Renal cortex interstitium (tissue), 15 donors: Measurements from ENCODE around the gene ZFAND5. TPM values are rescaled to one million over a fixed set of nuclear protein-coding genes. Genes with fewer than 3 reads are reported as not detected.

ENCODE experiments used
- DNase-seq, 11 donors: peaks; one replicate each; pipeline ENCODE4 v3.0.0-alpha.2; 2013; ENCODE audit warnings: low read depth in 9 of 11, low spot score in 4 of 11; ENCODE audit errors: extremely low read depth in 1 of 11
- long read RNA-seq, 16 experiments: transcript quantifications; one replicate each; lab custom pipeline, GENCODE V29; 2026
- polyA plus RNA-seq, 3 donors: library from polyadenylated mRNA; unstranded; fragments of 120-200 nt; gene quantifications; one replicate each; pipeline ENCODE4 v1.2.1, GENCODE V29; 2013; ENCODE audit not compliant: insufficient read length in 3 of 3

The ZFAND5 gene
- 100 to 1,000 TPM; 186 to 235 (median 211) TPM for polyA plus RNA-seq
- long read RNA-seq, donor 1, full-length matches to known transcripts = 24 of 30 reads
- long read RNA-seq, donor 1, partial matches to known transcripts = 6 of 30 reads
- long read RNA-seq, donor 1, other reads (novel, unspliced or antisense) = 0 of 30 reads
- long read RNA-seq, donor 2, transcript ZFAND5-205 (7 exons, 2,785 nt) = major isoform, 11 of 30 reads
- long read RNA-seq, donor 2, transcript ZFAND5-204 (6 exons, 2,686 nt) = minor isoform, 9 of 30 reads
- long read RNA-seq, donor 2, partial matches to known transcripts = 8 of 30 reads
- long read RNA-seq, donor 2, other reads (novel, unspliced or antisense) = 0 of 30 reads
- long read RNA-seq, donor 3, transcript ZFAND5-204 (6 exons, 2,686 nt) = minor isoform, 13 of 42 reads
- long read RNA-seq, donor 3, transcript ZFAND5-205 (7 exons, 2,785 nt) = major isoform, 25 of 42 reads
- long read RNA-seq, donor 3, partial matches to known transcripts = 0 of 42 reads
- long read RNA-seq, donor 3, other reads (novel, unspliced or antisense) = 0 of 42 reads
- long read RNA-seq, donor 4, transcript ZFAND5-204 (6 exons, 2,686 nt) = minor isoform, 7 of 29 reads
- long read RNA-seq, donor 4, transcript ZFAND5-205 (7 exons, 2,785 nt) = major isoform, 16 of 29 reads
- long read RNA-seq, donor 4, partial matches to known transcripts = 5 of 29 reads
- long read RNA-seq, donor 4, other reads (novel, unspliced or antisense) = 0 of 29 reads
- long read RNA-seq, donor 5 = 0 reads
- long read RNA-seq, donor 6, transcript ZFAND5-204 (6 exons, 2,686 nt) = minor isoform, 11 of 48 reads
- long read RNA-seq, donor 6, transcript ZFAND5-205 (7 exons, 2,785 nt) = major isoform, 19 of 48 reads
- long read RNA-seq, donor 6, transcript ZFAND5-206 (4 exons, 553 nt) = minor isoform, 9 of 48 reads
- long read RNA-seq, donor 6, partial matches to known transcripts = 6 of 48 reads
- long read RNA-seq, donor 6, other reads (novel, unspliced or antisense) = 0 of 48 reads
- long read RNA-seq, donor 7, transcript ZFAND5-205 (7 exons, 2,785 nt) = major isoform, 14 of 35 reads
- long read RNA-seq, donor 7, transcript ZFAND5-204 (6 exons, 2,686 nt) = minor isoform, 9 of 35 reads
- long read RNA-seq, donor 7, transcript ZFAND5-206 (4 exons, 553 nt) = minor isoform, 6 of 35 reads
- long read RNA-seq, donor 7, partial matches to known transcripts = 5 of 35 reads
- long read RNA-seq, donor 7, other reads (novel, unspliced or antisense) = 0 of 35 reads
- long read RNA-seq, donor 8, transcript ZFAND5-204 (6 exons, 2,686 nt) = minor isoform, 14 of 63 reads
- long read RNA-seq, donor 8, transcript ZFAND5-205 (7 exons, 2,785 nt) = major isoform, 29 of 63 reads
- long read RNA-seq, donor 8, partial matches to known transcripts = 13 of 63 reads
- long read RNA-seq, donor 8, other reads (novel, unspliced or antisense) = 0 of 63 reads
- long read RNA-seq, donor 9, transcript ZFAND5-205 (7 exons, 2,785 nt) = major isoform, 16 of 36 reads
- long read RNA-seq, donor 9, transcript ZFAND5-204 (6 exons, 2,686 nt) = minor isoform, 10 of 36 reads
- long read RNA-seq, donor 9, partial matches to known transcripts = 5 of 36 reads
- long read RNA-seq, donor 9, other reads (novel, unspliced or antisense) = 0 of 36 reads
- long read RNA-seq, donor 10, transcript ZFAND5-205 (7 exons, 2,785 nt) = major isoform, 28 of 40 reads
- long read RNA-seq, donor 10, transcript ZFAND5-204 (6 exons, 2,686 nt) = minor isoform, 10 of 40 reads
- long read RNA-seq, donor 10, partial matches to known transcripts = 0 of 40 reads
- long read RNA-seq, donor 10, other reads (novel, unspliced or antisense) = 0 of 40 reads
- long read RNA-seq, donor 11, transcript ZFAND5-204 (6 exons, 2,686 nt) = major isoform, 10 of 26 reads
- long read RNA-seq, donor 11, transcript ZFAND5-205 (7 exons, 2,785 nt) = major isoform, 10 of 26 reads
- long read RNA-seq, donor 11, partial matches to known transcripts = 0 of 26 reads
- long read RNA-seq, donor 11, other reads (novel, unspliced or antisense) = 0 of 26 reads
- long read RNA-seq, donor 12, transcript ZFAND5-205 (7 exons, 2,785 nt) = major isoform, 6 of 16 reads
- long read RNA-seq, donor 12, partial matches to known transcripts = 5 of 16 reads
- long read RNA-seq, donor 12, other reads (novel, unspliced or antisense) = 0 of 16 reads
- long read RNA-seq, donor 13 = 0 reads
- long read RNA-seq, donor 14, transcript ZFAND5-204 (6 exons, 2,686 nt) = minor isoform, 7 of 41 reads
- long read RNA-seq, donor 14, transcript ZFAND5-205 (7 exons, 2,785 nt) = major isoform, 14 of 41 reads
- long read RNA-seq, donor 14, partial matches to known transcripts = 14 of 41 reads
- long read RNA-seq, donor 14, other reads (novel, unspliced or antisense) = 0 of 41 reads
- long read RNA-seq, donor 15, transcript ZFAND5-204 (6 exons, 2,686 nt) = minor isoform, 5 of 22 reads
- long read RNA-seq, donor 15, transcript ZFAND5-205 (7 exons, 2,785 nt) = major isoform, 13 of 22 reads
- long read RNA-seq, donor 15, partial matches to known transcripts = 0 of 22 reads
- long read RNA-seq, donor 15, other reads (novel, unspliced or antisense) = 0 of 22 reads
- long read RNA-seq, donor 16, transcript ZFAND5-206 (4 exons, 553 nt) = minor isoform, 10 of 109 reads
- long read RNA-seq, donor 16, transcript ZFAND5-204 (6 exons, 2,686 nt) = minor isoform, 16 of 109 reads
- long read RNA-seq, donor 16, transcript ZFAND5-205 (7 exons, 2,785 nt) = major isoform, 35 of 109 reads
- long read RNA-seq, donor 16, partial matches to known transcripts = 44 of 109 reads
- long read RNA-seq, donor 16, other reads (novel, unspliced or antisense) = 0 of 109 reads

GRCh38 chr9:72364679-72365524, at the start of gene ZFAND5:
Gene ZFAND5, minus strand, starts transcription at chr9:72365208. Its CDS starts 4,430 bp downstream, at chr9:72360778.
- peak in 10 of 11 donors; percentile 81 to 94 (median 91) for DNase-seq

DNA sequence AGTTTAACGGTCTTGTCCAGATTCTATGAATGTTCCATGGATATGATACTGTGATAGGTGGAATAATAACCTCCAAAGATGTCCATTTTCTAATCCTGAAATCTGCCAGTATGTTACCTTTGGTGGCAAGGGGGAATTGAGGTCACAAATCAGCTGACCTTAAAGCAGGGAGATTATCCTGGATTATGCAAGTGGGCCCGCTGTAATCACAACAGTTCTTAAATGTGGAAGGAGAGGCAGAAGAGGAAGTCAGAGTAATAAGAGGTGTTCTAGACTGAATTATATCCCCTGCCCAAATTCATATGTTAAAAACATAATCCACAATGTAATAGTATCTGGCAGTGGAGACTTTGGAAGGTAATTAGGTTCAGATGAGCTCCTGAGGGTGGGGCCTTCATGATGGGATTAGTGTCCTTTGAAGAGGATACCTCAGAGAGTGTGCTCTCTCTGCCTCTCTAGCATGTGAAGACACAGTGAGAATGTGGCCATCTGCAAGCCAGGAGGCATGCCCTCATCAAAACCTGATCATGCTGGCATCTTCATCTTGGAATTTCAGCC, 47.6 kb upstream of the ZFAND5 start:
- DNase-seq = no peak

DNA sequence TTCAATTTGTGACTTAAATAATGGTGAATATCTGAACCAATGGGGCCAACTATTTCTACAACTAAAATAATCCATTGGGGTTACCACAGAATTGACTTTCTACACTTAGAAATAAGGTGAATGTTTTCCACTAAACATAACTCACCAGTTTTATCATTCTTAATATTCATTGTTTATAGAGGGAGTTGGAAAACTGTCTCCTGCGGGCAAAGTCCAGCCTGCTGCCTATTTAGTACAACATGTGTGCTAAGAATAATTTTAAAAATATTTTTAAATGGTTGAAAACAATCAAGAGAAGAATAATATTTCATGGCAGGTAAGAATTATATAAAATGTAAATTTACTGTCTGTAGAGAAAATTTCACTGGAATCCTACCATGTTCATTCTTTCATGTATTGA, 45.2 kb upstream of the ZFAND5 start:
- DNase-seq = no peak

GRCh38 chr9:72407114-72407513, 42.1 kb upstream of the ZFAND5 start:
- DNase-seq = no peak

DNA sequence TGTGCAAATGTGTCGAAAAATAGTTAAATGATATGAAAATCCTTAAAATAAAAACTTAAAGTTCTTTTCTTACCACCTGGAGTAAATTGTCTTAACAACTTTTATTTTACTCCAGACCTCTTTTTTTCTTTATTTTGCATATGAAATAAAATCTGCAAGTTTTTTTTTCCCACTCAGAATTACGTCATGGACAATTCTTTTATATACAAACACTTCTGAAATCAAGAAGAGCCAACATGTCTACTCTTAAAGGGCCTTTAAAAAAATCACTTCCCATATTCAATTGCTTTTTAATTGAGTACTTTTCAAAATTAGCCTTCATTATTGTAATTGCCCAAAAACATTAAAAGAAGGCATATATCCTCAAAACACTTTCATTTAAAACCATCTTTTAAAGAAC, 37.7 kb upstream of the ZFAND5 start:
- DNase-seq = no peak

DNA sequence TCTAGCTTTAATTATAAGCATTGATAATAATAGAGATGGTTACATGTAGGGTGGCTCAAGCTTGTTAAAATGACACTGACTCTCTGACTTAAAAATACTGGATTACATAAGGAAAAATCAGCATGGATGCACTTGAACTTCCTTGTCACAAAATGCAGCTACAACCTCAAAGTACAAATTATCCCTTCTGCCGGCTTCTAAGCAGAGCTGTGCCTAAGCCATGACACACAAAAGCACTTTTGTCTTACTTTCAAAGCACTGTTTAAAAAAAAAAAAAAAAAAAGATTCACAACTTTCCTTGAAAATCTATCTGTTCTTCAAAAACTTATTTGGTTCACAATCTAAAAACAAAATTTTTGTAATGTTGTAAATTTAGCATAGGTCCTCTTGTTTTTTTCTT, 36.4 kb upstream of the ZFAND5 start:
- DNase-seq = no peak

- no peak for DNase-seq
These were observed 35.9 kb upstream of the ZFAND5 start for GRCh38 chr9:72400866-72401265.

GRCh38 chr9:72399391-72399790, 34.4 kb upstream of the ZFAND5 start:
- DNase-seq = no peak

DNA sequence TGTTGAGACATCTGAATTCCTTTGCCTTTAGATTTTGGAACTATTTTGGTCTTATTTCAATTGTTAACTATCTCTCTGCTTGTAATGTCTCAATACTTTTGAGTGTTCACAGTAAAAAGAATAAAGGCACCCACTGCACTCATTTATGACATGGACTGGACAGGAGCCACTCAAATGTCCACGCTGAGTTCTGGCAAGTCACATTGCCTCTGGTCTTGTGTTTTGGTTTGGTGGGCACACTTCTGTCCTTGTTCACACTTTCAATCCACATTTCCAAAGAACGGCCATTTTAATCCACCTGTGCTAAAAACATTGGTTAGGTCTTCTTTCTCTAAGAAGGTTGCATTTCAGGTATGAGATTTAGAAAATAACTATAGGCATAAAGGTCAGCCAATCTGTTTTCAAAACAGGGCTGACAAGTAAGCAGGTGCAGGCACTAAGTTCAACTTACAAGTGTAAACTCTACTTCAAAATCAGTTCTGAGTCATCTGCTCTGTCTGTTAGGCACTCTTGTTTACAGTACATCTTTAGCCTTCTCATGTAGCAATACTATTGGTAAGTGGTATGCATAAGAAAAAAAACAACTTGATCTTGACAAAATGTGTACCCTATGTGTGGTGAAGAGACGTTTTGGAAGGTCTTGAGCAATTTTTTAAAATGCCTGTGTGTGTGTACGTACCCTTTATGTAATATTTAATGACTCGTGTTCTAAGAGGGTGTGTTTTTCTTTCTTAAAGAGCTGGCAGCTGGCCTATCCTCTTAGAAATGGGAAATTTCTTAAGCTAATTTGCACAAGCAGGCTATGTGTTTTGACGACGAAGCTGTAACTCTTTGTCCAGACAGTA, 31.5 kb upstream of the ZFAND5 start:
- DNase-seq = no peak

- no peak for DNase-seq
These were observed 29.1 kb upstream of the ZFAND5 start for GRCh38 chr9:72394066-72394465.

- no peak for DNase-seq
These were observed 25.9 kb upstream of the ZFAND5 start for GRCh38 chr9:72390907-72391306.

DNA sequence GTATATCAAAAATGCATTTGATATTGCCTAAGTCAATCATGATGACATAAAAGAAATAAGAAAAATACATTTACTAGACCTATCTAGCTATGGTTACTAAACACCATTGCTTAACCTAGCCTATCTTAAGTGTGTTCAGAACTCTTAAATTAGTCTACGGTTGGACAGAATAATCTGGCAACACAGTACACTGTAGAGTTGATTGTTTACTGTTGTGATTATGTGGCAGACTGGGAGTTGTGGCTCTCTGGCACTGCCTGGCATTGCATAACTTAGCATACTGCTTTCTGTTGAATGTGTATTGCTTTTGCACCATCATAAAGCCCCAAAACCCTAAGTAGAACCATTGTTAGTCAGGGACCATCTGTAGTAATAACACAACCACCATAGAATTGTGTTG, 21.2 kb upstream of the ZFAND5 start:
- no peak for DNase-seq

DNA sequence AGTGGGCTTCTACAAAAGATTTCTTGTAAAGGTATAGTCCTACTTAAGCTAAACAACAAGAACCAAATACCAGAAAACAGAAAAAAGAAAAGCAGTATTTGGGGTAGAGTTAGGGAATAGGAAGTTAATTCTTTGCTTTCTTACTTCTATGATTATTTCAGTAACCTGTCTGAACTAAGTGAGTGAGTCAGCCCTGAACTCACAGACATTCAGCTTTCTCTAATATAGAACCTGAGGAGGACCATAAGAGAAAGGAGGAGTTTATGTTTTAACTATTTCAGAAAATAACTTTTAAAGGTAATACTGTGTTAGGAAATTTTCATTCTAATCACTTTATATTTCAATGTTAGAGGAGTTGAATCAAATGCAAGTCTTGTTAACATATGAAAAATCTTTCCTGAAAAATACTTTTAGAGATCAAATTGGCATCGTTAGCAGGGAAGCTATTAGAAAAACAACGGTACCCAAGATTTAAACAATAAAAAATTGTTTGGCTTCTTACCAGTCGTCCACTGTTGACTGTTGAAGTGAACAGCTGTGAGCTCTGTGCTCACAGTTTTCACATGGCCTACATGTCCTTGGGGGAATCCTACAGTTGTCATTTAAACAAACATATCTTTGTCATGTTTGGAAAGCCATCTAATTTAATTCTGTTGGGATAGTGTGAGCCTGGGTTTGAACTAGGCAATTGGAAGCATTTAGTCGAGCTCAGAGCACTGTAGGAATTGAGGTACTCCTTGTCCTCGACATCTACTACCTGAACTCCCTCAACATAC, 19.9 kb upstream of the ZFAND5 start:
- no peak for DNase-seq
